Measurements from ENCODE around the gene MYBPC2.
A peak's percentile ranks its signal among the peaks of the same experiment; 100 is the strongest.
"Not testable (repeated sequence)": the region's sequence is repeated elsewhere in the genome, so short reads cannot be mapped to it uniquely, and the experiment has no call there.

The MYBPC2 gene

GRCh38 chr19:50428772-50429463, 3.8 kb upstream of the MYBPC2 start:
- DNase-seq: no peak

- no peak for DNase-seq
Observed at GRCh38 chr19:50430888-50431342, 1.8 kb upstream of the MYBPC2 start.

- DNase-seq: peak; percentile 84
Observed at GRCh38 chr19:50431343-50432220, 1.1 kb upstream of the MYBPC2 start.

- DNase-seq: no peak
Observed at GRCh38 chr19:50433201-50434180, 799 bp downstream of the MYBPC2 start.

- no peak for DNase-seq
Observed at GRCh38 chr19:50434525-50434924, 1.8 kb downstream of the MYBPC2 start.

GRCh38 chr19:50435221-50435620, 2.5 kb downstream of the MYBPC2 start:
- no peak for DNase-seq

GRCh38 chr19:50435627-50436026, 2.9 kb downstream of the MYBPC2 start:
- DNase-seq: no peak

- no peak for DNase-seq
Observed at GRCh38 chr19:50437862-50438449, 5.3 kb downstream of the MYBPC2 start.

GRCh38 chr19:50439130-50439529, 6.4 kb downstream of the MYBPC2 start:
- DNase-seq: not testable (repeated sequence)

GRCh38 chr19:50444059-50444458, 11.4 kb downstream of the MYBPC2 start:
- DNase-seq: no peak

- no peak for DNase-seq
Observed at GRCh38 chr19:50447053-50447452, 14.4 kb downstream of the MYBPC2 start.

GRCh38 chr19:50447750-50448149, 15.1 kb downstream of the MYBPC2 start:
- DNase-seq: no peak

GRCh38 chr19:50449236-50449899, 16.7 kb downstream of the MYBPC2 start:
- DNase-seq: no peak

GRCh38 chr19:50450369-50451222, 17.9 kb downstream of the MYBPC2 start:
- DNase-seq: no peak

- DNase-seq: no peak
Observed at GRCh38 chr19:50451223-50451534, 18.5 kb downstream of the MYBPC2 start.

- no peak for DNase-seq
Observed at GRCh38 chr19:50453243-50453642, 20.6 kb downstream of the MYBPC2 start.

- no peak for DNase-seq
Observed at GRCh38 chr19:50455992-50456391, 23.3 kb downstream of the MYBPC2 start.

- DNase-seq: no peak
Observed at GRCh38 chr19:50457300-50457699, 24.6 kb downstream of the MYBPC2 start.

- DNase-seq: no peak
Observed at GRCh38 chr19:50458396-50459066, 25.8 kb downstream of the MYBPC2 start.

GRCh38 chr19:50459067-50459456, 26.4 kb downstream of the MYBPC2 start:
- no peak for DNase-seq

- no peak for DNase-seq
Observed at GRCh38 chr19:50459638-50460037, 26.9 kb downstream of the MYBPC2 start.
